Epithelial cell of esophagus (primary cell): ENCODE measurements around the gene ITPR2.

Source experiments
- DNase-seq: peaks from one replicate; pipeline ENCODE4 v3.0.0; 2010; ENCODE audit warnings: low read depth
- H3K4me3 ChIP-seq: 2 replicates; pipeline ENCODE4 v1.5.1; 2011; ENCODE audit warnings: mild to moderate bottlenecking, low read length, control low read depth
- TF ChIP-seq, protein P1 (sequence below): IDR thresholded peaks from 2 replicates; pipeline ENCODE4 v1.5.1; 2011; ENCODE audit warnings: low read depth, mild to moderate bottlenecking, low read length, control low read depth, inconsistent platforms; ENCODE audit not compliant: insufficient read depth; ENCODE audit errors: missing control alignments

Gene ITPR2

GRCh38 chr12:26809611-26810285, 23.2 kb downstream of the ITPR2 start:
- TF ChIP-seq, protein P1, sequence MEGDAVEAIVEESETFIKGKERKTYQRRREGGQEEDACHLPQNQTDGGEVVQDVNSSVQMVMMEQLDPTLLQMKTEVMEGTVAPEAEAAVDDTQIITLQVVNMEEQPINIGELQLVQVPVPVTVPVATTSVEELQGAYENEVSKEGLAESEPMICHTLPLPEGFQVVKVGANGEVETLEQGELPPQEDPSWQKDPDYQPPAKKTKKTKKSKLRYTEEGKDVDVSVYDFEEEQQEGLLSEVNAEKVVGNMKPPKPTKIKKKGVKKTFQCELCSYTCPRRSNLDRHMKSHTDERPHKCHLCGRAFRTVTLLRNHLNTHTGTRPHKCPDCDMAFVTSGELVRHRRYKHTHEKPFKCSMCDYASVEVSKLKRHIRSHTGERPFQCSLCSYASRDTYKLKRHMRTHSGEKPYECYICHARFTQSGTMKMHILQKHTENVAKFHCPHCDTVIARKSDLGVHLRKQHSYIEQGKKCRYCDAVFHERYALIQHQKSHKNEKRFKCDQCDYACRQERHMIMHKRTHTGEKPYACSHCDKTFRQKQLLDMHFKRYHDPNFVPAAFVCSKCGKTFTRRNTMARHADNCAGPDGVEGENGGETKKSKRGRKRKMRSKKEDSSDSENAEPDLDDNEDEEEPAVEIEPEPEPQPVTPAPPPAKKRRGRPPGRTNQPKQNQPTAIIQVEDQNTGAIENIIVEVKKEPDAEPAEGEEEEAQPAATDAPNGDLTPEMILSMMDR = no peak
- H3K4me3 ChIP-seq = no peak overlapping the region
- no peak for DNase-seq

DNA sequence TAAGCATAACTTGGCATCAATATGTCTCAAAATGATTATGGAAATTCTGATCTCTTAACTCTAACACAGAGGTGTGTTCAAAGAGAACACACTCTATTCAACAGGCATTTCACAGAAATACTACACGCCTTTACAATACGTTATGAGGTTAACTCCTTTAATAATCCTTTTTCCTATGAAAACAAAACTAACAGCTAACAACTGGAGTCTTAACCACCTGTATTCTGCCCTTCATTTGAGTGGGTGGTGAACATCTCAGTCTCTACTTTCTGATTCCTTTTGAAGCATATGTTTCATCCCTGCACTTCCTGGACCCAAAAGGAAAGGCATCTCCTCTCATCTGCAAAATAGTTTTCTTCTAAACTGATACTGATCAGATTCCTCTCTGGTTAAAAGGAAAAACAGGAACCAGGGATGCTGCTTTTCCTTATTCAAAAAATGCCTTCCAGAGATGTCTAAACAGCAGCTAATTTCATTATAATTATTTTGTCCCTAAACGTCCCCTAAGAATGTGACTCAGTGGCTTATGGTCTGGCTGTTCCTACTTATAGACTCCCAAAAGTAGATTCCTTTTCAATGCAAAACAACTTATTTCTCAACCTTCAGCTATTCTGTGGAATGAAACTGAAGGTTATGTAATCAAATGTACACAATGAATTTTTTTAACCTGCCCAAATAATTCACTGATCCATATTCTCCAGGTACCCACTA, 24.1 kb downstream of the ITPR2 start:
- TF ChIP-seq, protein P1 = no peak
- H3K4me3 ChIP-seq = no peak overlapping the region
- no peak for DNase-seq

DNA sequence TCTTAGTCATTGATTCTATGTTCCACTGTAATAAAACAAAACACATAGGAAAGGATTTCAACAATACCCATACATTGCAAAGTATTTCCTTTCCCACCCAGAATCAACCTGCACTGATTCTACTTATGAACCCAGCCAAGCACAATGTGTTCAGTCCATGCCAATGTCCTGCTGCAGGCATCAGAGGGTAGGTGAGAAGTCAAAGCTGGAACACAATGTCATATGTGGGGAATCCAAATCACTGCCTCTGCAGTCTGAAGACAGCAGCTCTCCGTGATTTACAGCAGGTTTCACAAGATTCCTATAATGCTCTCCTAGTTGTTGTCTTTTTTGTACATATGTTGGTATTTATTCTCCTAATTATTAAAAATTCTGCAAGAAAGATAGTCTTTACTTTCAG, 25.7 kb downstream of the ITPR2 start:
- TF ChIP-seq, protein P1 = no peak

DNA sequence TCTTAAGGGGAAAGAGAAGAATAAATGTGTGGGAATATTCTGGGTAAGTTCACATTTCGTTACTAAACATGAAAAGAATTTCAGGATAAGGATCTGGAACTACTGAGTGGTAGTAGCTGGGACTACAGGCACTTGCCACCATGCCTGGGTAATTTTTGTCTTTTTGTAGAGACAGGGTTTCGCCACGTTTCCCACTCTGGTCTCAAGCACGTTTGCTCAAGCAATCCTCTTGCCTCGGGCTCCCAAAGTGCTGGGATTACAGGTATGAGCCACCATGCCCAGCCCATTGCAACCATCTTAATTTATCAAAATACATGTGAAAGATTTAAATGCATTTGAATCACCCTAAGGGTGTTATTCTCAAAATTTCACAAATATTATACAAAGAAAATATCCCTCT, 26.4 kb downstream of the ITPR2 start:
- no peak for DNase-seq
- H3K4me3 ChIP-seq = no peak overlapping the region
- TF ChIP-seq, protein P1 = no peak

More for the DNA sequence above, 25.7 kb downstream of the ITPR2 start:
- no peak for DNase-seq
- no peak overlapping the region for H3K4me3 ChIP-seq

DNA sequence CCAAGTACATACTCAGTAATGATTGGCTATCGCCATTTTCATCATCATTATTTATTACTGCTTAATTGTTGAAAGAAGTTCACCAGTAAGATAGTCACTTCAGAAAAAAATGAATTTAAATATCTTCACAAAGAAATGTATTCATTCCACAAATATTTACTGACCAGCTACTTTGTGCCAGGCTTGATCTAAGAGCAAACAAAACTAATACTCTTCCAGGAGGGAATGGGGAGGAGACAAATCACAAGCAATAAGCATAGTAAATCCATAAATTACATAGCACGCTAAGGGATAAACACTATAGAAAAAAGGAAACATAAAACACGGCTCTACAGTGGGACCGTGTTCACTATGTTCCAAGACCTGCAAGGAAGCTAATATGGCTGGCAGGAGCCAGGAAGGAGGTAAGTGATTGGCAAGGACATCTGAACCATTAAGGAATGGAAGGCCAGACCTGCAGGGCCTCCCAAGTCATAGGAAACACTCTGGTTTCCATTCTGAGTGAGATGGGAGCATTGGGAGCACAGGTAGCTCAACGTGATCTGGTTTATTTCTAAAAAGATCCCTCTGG, 27.5 kb downstream of the ITPR2 start:
- TF ChIP-seq, protein P1 = no peak
- H3K4me3 ChIP-seq = no peak overlapping the region
- DNase-seq = no peak

GRCh38 chr12:26803552-26803951, 29.4 kb downstream of the ITPR2 start:
- no peak overlapping the region for H3K4me3 ChIP-seq
- TF ChIP-seq, protein P1 = no peak
- DNase-seq = peak; percentile 61
